ENCODE measurements around the gene GSTM1.
"Not testable (repeated sequence)": the region's sequence is repeated elsewhere in the genome, so short reads cannot be mapped to it uniquely, and the experiment has no call there.

Gene GSTM1

DNA sequence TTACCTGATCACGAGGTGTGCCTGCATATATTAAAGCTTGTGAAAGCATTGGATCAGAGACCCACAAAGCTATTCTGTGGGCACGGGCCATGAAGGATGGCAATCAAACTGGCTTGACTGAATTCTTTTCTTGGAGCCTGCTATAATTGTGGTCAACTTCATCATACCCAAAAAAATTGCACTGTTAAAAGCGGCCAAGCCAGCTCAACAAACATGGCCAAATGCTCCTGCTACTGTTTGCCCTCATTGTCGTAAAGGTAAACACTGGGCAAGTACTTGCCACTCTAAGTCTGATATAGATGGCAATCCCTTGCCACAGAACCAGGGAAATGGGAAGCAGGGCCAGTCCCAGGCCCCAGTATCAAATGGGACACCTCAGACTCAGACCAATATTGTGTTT lies 17.8 kb downstream of the GSTM1 start:
- H3K79me2 ChIP-seq (ENCODE audit: insufficient read depth, low read length) = no peaks in the 10 kb centered on the region
- H4K20me1 ChIP-seq (ENCODE audit: insufficient read depth, low read length, poor library complexity, severe bottlenecking) = no peaks in the 10 kb centered on the region
- no peaks in the 10 kb centered on the region for H3K9me3 ChIP-seq (ENCODE audit: insufficient read depth, low read depth, low read length)
- no peaks in the 10 kb centered on the region for H3K36me3 ChIP-seq (ENCODE audit: insufficient read depth, low read length)
- no peak overlapping the region for H2AFZ ChIP-seq (ENCODE audit: low read length)
- H3K9me2 ChIP-seq (replicated peaks; ENCODE audit: low read depth, low read length) = no peaks in the 10 kb centered on the region
- TF ChIP-seq, protein P1, sequence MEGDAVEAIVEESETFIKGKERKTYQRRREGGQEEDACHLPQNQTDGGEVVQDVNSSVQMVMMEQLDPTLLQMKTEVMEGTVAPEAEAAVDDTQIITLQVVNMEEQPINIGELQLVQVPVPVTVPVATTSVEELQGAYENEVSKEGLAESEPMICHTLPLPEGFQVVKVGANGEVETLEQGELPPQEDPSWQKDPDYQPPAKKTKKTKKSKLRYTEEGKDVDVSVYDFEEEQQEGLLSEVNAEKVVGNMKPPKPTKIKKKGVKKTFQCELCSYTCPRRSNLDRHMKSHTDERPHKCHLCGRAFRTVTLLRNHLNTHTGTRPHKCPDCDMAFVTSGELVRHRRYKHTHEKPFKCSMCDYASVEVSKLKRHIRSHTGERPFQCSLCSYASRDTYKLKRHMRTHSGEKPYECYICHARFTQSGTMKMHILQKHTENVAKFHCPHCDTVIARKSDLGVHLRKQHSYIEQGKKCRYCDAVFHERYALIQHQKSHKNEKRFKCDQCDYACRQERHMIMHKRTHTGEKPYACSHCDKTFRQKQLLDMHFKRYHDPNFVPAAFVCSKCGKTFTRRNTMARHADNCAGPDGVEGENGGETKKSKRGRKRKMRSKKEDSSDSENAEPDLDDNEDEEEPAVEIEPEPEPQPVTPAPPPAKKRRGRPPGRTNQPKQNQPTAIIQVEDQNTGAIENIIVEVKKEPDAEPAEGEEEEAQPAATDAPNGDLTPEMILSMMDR (conservative IDR thresholded peaks at IDR 0.05; ENCODE audit: low read length) = no peak
- TF ChIP-seq EZH2phosphoT487 (IDR thresholded peaks at IDR 0.05; ENCODE audit: borderline replicate concordance) = no peak
- H3K9ac ChIP-seq (ENCODE audit: low read depth, low read length, poor library complexity, severe bottlenecking) = no peak overlapping the region
- H3K4me1 ChIP-seq (ENCODE audit: insufficient read depth, low read length, poor library complexity, severe bottlenecking) = no peaks in the 10 kb centered on the region
- H3K4me3 ChIP-seq (ENCODE audit: low read length, poor library complexity, severe bottlenecking) = no peak overlapping the region
- no peaks in the 10 kb centered on the region for H3F3A ChIP-seq (ENCODE audit: low read depth)
- H3K4me2 ChIP-seq (ENCODE audit: low read depth, low read length, poor library complexity, severe bottlenecking) = no peak overlapping the region
- H3K27me3 ChIP-seq (ENCODE audit: insufficient read depth, low read length, poor library complexity, severe bottlenecking) = no peaks in the 10 kb centered on the region

DNA sequence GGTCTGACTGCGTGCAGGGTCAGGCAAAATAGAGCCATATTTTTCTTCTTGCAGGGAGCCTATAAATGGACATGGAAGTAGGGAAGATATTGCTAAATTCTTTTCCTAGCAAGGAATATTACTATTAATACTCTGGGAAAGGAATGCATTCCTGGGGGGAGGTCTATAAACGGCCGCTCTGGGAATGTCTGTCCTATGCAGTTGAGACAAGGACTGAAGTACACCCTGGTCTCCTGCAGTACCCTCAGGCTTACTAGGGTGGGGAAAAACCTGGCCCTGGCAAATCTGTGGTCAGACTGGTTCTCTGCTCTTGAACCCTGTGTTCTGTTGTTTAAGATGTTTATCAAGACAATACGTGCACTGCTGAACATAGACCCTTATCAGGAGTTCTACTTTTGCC lies 21.3 kb downstream of the GSTM1 start:
- H3K4me3 ChIP-seq (ENCODE audit: low read length, poor library complexity, severe bottlenecking); H3K9me2 ChIP-seq (replicated peaks; ENCODE audit: low read depth, low read length); H3K4me2 ChIP-seq (ENCODE audit: low read depth, low read length, poor library complexity, severe bottlenecking); H3K36me3 ChIP-seq (ENCODE audit: insufficient read depth, low read length); H4K20me1 ChIP-seq (ENCODE audit: insufficient read depth, low read length, poor library complexity, severe bottlenecking); H3K27me3 ChIP-seq (ENCODE audit: insufficient read depth, low read length, poor library complexity, severe bottlenecking); H3K4me1 ChIP-seq (ENCODE audit: insufficient read depth, low read length, poor library complexity, severe bottlenecking); H3K79me2 ChIP-seq (ENCODE audit: insufficient read depth, low read length); H3F3A ChIP-seq (ENCODE audit: low read depth); H3K9me3 ChIP-seq (ENCODE audit: insufficient read depth, low read depth, low read length); H3K9ac ChIP-seq (ENCODE audit: low read depth, low read length, poor library complexity, severe bottlenecking); H2AFZ ChIP-seq (ENCODE audit: low read length): not testable (repeated sequence)

DNA sequence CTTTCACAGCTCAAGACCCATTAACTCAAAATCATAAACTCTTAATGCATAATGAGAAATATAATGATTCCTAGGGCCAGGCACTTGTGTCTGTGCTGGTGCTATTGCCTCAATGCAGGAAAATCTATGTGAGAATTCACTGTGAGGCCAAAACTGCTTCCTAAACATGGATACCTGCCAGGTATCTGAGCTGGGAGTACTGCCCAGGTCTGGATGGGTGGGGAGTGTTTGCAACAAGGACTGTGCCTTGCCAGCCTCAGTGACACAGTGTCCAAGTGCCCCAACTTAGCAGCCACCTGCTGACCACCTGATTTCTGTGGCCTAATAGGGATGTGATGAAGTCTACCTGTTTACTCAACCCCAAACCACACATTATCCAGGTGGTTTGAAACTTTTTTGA lies 22.2 kb downstream of the GSTM1 start:
- not testable (repeated sequence) for H3K4me1 ChIP-seq (ENCODE audit: insufficient read depth, low read length, poor library complexity, severe bottlenecking); H3K4me2 ChIP-seq (ENCODE audit: low read depth, low read length, poor library complexity, severe bottlenecking); H3K79me2 ChIP-seq (ENCODE audit: insufficient read depth, low read length); H3K9me3 ChIP-seq (ENCODE audit: insufficient read depth, low read depth, low read length); H4K20me1 ChIP-seq (ENCODE audit: insufficient read depth, low read length, poor library complexity, severe bottlenecking); H3K9ac ChIP-seq (ENCODE audit: low read depth, low read length, poor library complexity, severe bottlenecking); H3K4me3 ChIP-seq (ENCODE audit: low read length, poor library complexity, severe bottlenecking); H3K36me3 ChIP-seq (ENCODE audit: insufficient read depth, low read length); H3K9me2 ChIP-seq (replicated peaks; ENCODE audit: low read depth, low read length); H3F3A ChIP-seq (ENCODE audit: low read depth); H3K27me3 ChIP-seq (ENCODE audit: insufficient read depth, low read length, poor library complexity, severe bottlenecking); H2AFZ ChIP-seq (ENCODE audit: low read length)

DNA sequence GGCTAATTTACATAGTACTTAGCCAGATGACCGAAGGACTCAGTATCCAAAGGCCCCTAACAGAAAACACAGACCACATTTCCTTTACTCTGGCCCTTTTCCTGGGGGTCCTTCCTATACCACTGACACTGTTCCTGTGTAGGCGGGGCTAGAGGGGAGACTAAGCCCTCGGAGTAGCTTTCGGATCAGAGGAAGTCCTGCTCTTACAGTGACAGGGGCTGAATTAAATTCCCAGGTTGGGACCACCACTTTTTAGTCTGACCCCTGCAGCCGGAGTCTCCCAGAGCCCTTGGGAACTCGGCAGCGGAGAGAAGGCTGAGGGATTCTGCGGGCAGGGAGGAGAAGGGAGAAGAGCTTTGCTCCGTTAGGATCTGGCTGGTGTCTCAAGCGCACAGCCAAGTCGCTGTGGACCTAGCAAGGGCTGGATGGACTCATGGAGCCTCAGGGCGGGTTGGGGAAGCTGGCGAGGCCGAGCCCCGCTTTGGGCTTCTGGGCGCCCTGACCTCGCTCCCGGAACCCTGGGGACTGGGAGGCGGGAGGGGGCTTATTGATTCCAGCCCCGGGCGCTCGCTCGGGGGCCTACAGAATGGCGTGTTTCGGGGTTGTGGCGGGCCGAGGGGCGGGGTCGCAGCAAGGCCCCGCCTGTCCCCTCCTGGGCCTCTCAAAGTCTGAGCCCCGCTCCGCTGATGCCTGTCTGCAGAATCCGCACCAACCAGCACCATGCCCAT lies 24.1 kb downstream of the GSTM1 start, which contains the start of gene GSTM5:
Gene GSTM5 (plus strand): TSS at position 659 of the 728 bp plus-strand sequence. CDS start 62 bp downstream, at position 721.
- H3K4me1 ChIP-seq (ENCODE audit: insufficient read depth, low read length, poor library complexity, severe bottlenecking); H3K4me2 ChIP-seq (ENCODE audit: low read depth, low read length, poor library complexity, severe bottlenecking); H3K9me2 ChIP-seq (replicated peaks; ENCODE audit: low read depth, low read length); H3K79me2 ChIP-seq (ENCODE audit: insufficient read depth, low read length); H3K36me3 ChIP-seq (ENCODE audit: insufficient read depth, low read length); H2AFZ ChIP-seq (ENCODE audit: low read length); H3K9me3 ChIP-seq (ENCODE audit: insufficient read depth, low read depth, low read length); H3K27me3 ChIP-seq (ENCODE audit: insufficient read depth, low read length, poor library complexity, severe bottlenecking); H4K20me1 ChIP-seq (ENCODE audit: insufficient read depth, low read length, poor library complexity, severe bottlenecking); H3K9ac ChIP-seq (ENCODE audit: low read depth, low read length, poor library complexity, severe bottlenecking); H3F3A ChIP-seq (ENCODE audit: low read depth): not testable (repeated sequence)
- H3K4me3 ChIP-seq (ENCODE audit: low read length, poor library complexity, severe bottlenecking) = peak within 1 kb of the TSS; percentile 25
